DLD1 (cell line): ENCODE measurements around the gene RCSD1.

ENCODE experiments used
- in situ Hi-C: cut with HindIII; loops from 2 replicates; pipeline ENCODE4 v1.10.0; 2017; ENCODE audit warnings: low sequenced_read_pairs

RCSD1 gene

GRCh38 chr1:167663002-167663772, 33.2 kb downstream of the RCSD1 start:
- in situ Hi-C loops, result no loop called here

GRCh38 chr1:167665469-167665868, 35.4 kb downstream of the RCSD1 start:
- in situ Hi-C loops, result no loop called here

GRCh38 chr1:167666416-167666815, 36.4 kb downstream of the RCSD1 start:
- in situ Hi-C loops, result no loop called here

GRCh38 chr1:167667536-167667935, 37.5 kb downstream of the RCSD1 start:
- in situ Hi-C loops, result no loop called here

GRCh38 chr1:167668108-167668507, 38.1 kb downstream of the RCSD1 start:
- in situ Hi-C loops, result no loop called here

- in situ Hi-C loops, result no loop called here
Measured at GRCh38 chr1:167669209-167670124, 39.4 kb downstream of the RCSD1 start.

GRCh38 chr1:167670563-167670962, 40.5 kb downstream of the RCSD1 start:
- in situ Hi-C loops, result no loop called here

GRCh38 chr1:167671727-167672511, 41.9 kb downstream of the RCSD1 start:
- in situ Hi-C loops, result no loop called here

GRCh38 chr1:167672831-167673230, 42.8 kb downstream of the RCSD1 start:
- in situ Hi-C loops, result no loop called here

- in situ Hi-C loops, result no loop called here
Measured at GRCh38 chr1:167673265-167673664, 43.2 kb downstream of the RCSD1 start.

GRCh38 chr1:167674156-167674555, 44.1 kb downstream of the RCSD1 start:
- in situ Hi-C loops, result no loop called here

- in situ Hi-C loops, result no loop called here
Measured at GRCh38 chr1:167675440-167675839, 45.4 kb downstream of the RCSD1 start.

GRCh38 chr1:167676205-167676915, 46.3 kb downstream of the RCSD1 start:
- in situ Hi-C loops, result no loop called here

- in situ Hi-C loops, result no loop called here
Measured at GRCh38 chr1:167676916-167677848, 47.1 kb downstream of the RCSD1 start.

- in situ Hi-C loops, result no loop called here
Measured at GRCh38 chr1:167678422-167678821, 48.4 kb downstream of the RCSD1 start.

GRCh38 chr1:167678838-167679237, 48.8 kb downstream of the RCSD1 start:
- in situ Hi-C loops, result no loop called here

GRCh38 chr1:167679714-167680113, 49.7 kb downstream of the RCSD1 start:
- in situ Hi-C loops, result no loop called here

- in situ Hi-C loops, result no loop called here
Measured at GRCh38 chr1:167681024-167681423, 51.0 kb downstream of the RCSD1 start.

GRCh38 chr1:167681451-167682098, 51.5 kb downstream of the RCSD1 start:
- in situ Hi-C loops, result no loop called here
